H9 (cell line): ENCODE data around the gene GPRASP3. TPM values are rescaled to one million over a fixed set of nuclear protein-coding genes. Genes with fewer than 3 reads are reported as not detected.

Experiments
- DNase-seq: peaks from one replicate; pipeline ENCODE4 v3.0.0-alpha.2; 2017
- H2AFZ ChIP-seq: one replicate; pipeline ENCODE4 v1.6.1; 2013; ENCODE audit warnings: mild to moderate bottlenecking, low read length, control low read depth, moderate library complexity
- H2AK5ac ChIP-seq: 2 replicates; pipeline ENCODE4 v1.6.1; 2013; ENCODE audit warnings: low read length, control low read depth, mixed read lengths; ENCODE audit not compliant: insufficient read length
- H2BK120ac ChIP-seq: one replicate; pipeline ENCODE4 v1.6.1; 2013; ENCODE audit warnings: low read depth, mild to moderate bottlenecking, low read length, control low read depth, inconsistent platforms; ENCODE audit not compliant: poor library complexity, severe bottlenecking
- H2BK12ac ChIP-seq: 2 replicates; pipeline ENCODE4 v1.6.1; 2013; ENCODE audit warnings: low read length, control low read depth, mixed read lengths, low read depth; ENCODE audit not compliant: insufficient read length
- H2BK15ac ChIP-seq: 2 replicates; pipeline ENCODE4 v1.6.1; 2013; ENCODE audit warnings: low read depth, low read length, control low read depth
- H2BK20ac ChIP-seq: one replicate; pipeline ENCODE4 v1.6.1; 2013; ENCODE audit warnings: low read depth, mild to moderate bottlenecking, low read length, control low read depth, inconsistent platforms; ENCODE audit not compliant: poor library complexity, severe bottlenecking
- H2BK5ac ChIP-seq: 2 replicates; pipeline ENCODE4 v1.6.1; 2013; ENCODE audit warnings: low read length, control low read depth, mixed read lengths; ENCODE audit not compliant: insufficient read length
- H3K14ac ChIP-seq: 2 replicates; pipeline ENCODE4 v1.6.1; 2013; ENCODE audit warnings: low read length, control low read depth; ENCODE audit not compliant: insufficient read depth
- H3K18ac ChIP-seq: 2 replicates; pipeline ENCODE4 v1.6.1; 2013; ENCODE audit warnings: low read depth, mild to moderate bottlenecking, mixed read lengths, low read length, control low read depth; ENCODE audit not compliant: insufficient read length
- H3K23ac ChIP-seq: 2 replicates; pipeline ENCODE4 v1.6.1; 2013; ENCODE audit warnings: low read length, control low read depth, mixed read lengths, low read depth; ENCODE audit not compliant: insufficient read length
- H3K23me2 ChIP-seq: 2 replicates; pipeline ENCODE4 v1.6.1; 2013; ENCODE audit warnings: low read depth, mild to moderate bottlenecking, mixed read lengths, low read length, control low read depth; ENCODE audit not compliant: insufficient read length, poor library complexity, severe bottlenecking
- H3K27ac ChIP-seq: 2 replicates; pipeline ENCODE4 v1.5.1; 2013; ENCODE audit warnings: low read length, control low read depth, mixed read lengths, low read depth; ENCODE audit not compliant: insufficient read length
- H3K27me3 ChIP-seq: 2 replicates; pipeline ENCODE4 v1.6.1; 2013; ENCODE audit warnings: low read length, control low read depth, inconsistent platforms; ENCODE audit not compliant: insufficient read depth
- H3K4ac ChIP-seq: 2 replicates; pipeline ENCODE4 v1.6.1; 2013; ENCODE audit warnings: low read depth, mild to moderate bottlenecking, control low read depth, inconsistent platforms, low read length, moderate library complexity
- H3K4me1 ChIP-seq: 2 replicates; pipeline ENCODE4 v1.6.1; 2013; ENCODE audit warnings: low read length, control low read depth, inconsistent platforms; ENCODE audit not compliant: insufficient read depth
- H3K4me2 ChIP-seq: 2 replicates; pipeline ENCODE4 v1.6.1; 2013; ENCODE audit warnings: low read length, control low read depth, mixed read lengths; ENCODE audit not compliant: insufficient read length, insufficient read depth
- H3K56ac ChIP-seq: 2 replicates; pipeline ENCODE4 v1.6.1; 2013; ENCODE audit warnings: low read depth, mild to moderate bottlenecking, mixed read lengths, low read length, control low read depth; ENCODE audit not compliant: insufficient read length
- H3K79me1 ChIP-seq: 2 replicates; pipeline ENCODE4 v1.6.1; 2013; ENCODE audit warnings: low read depth, mild to moderate bottlenecking, moderate library complexity, low read length, control low read depth, inconsistent platforms; ENCODE audit not compliant: insufficient read depth, poor library complexity, severe bottlenecking
- H3K79me2 ChIP-seq: 2 replicates; pipeline ENCODE4 v1.6.1; 2013; ENCODE audit warnings: low read length, control low read depth, inconsistent platforms; ENCODE audit not compliant: insufficient read depth
- H3K9ac ChIP-seq: 2 replicates; pipeline ENCODE4 v1.6.1; 2013; ENCODE audit warnings: low read length, control low read depth, mixed read lengths; ENCODE audit not compliant: insufficient read length; ENCODE audit errors: extremely low read depth
- H3K9me3 ChIP-seq: one replicate; pipeline ENCODE4 v1.6.1; 2013; ENCODE audit warnings: low read depth, low read length, inconsistent platforms; ENCODE audit not compliant: control insufficient read depth
- H3T11ph ChIP-seq: one replicate; pipeline ENCODE4 v1.6.1; 2013; ENCODE audit warnings: mild to moderate bottlenecking, low read length, control low read depth, inconsistent platforms
- H4K20me1 ChIP-seq: one replicate; pipeline ENCODE4 v1.6.1; 2013; ENCODE audit not compliant: control insufficient read depth, insufficient read length, insufficient read depth
- H4K5ac ChIP-seq: 2 replicates; pipeline ENCODE4 v1.6.1; 2013; ENCODE audit warnings: low read depth, mild to moderate bottlenecking, mixed read lengths, low read length, control low read depth; ENCODE audit not compliant: insufficient read length
- H4K8ac ChIP-seq: replicated peaks from 2 replicates; pipeline ENCODE4 v1.6.1; 2013; ENCODE audit warnings: low read length, control low read depth, mixed read lengths, low read depth; ENCODE audit not compliant: insufficient read length
- H4K91ac ChIP-seq: 2 replicates; pipeline ENCODE4 v1.6.1; 2013; ENCODE audit warnings: low read depth, mild to moderate bottlenecking, moderate library complexity, mixed read lengths, low read length, control low read depth; ENCODE audit not compliant: insufficient read length
- H3K27ac Mint-ChIP-seq, 3 experiments: 2 replicates in 2 of 3; 3 replicates in 1 of 3; pipeline ENCODE4 v1.8.0; 2020 to 2021; ENCODE audit warnings: mixed read lengths in 3 of 3, mild to moderate bottlenecking in 1 of 3, moderate library complexity in 1 of 3
- H3K27me3 Mint-ChIP-seq: 2 replicates; pipeline ENCODE4 v1.8.0; 2021; ENCODE audit warnings: low read depth, mild to moderate bottlenecking, moderate library complexity, mixed read lengths
- H3K36me3 Mint-ChIP-seq, 3 experiments: 2 replicates in 2 of 3; 3 replicates in 1 of 3; pipeline ENCODE4 v1.8.0; 2020 to 2021; ENCODE audit warnings: low read depth in 3 of 3, mixed read lengths in 3 of 3; ENCODE audit not compliant: insufficient read depth in 1 of 3
- H3K4me1 Mint-ChIP-seq, 2 experiments: 2 replicates each; pipeline ENCODE4 v1.8.0; 2020; ENCODE audit warnings: mixed read lengths in 2 of 2
- H3K4me3 Mint-ChIP-seq, 2 experiments: 2 replicates in 1 of 2; 3 replicates in 1 of 2; pipeline ENCODE4 v1.8.0; 2020 to 2021; ENCODE audit warnings: mild to moderate bottlenecking in 2 of 2, mixed read lengths in 2 of 2, moderate library complexity in 1 of 2
- H3K9me3 Mint-ChIP-seq, 2 experiments: 2 replicates in 1 of 2; 3 replicates in 1 of 2; pipeline ENCODE4 v1.8.0; 2020; ENCODE audit warnings: mild to moderate bottlenecking in 2 of 2, mixed read lengths in 2 of 2, moderate library complexity in 1 of 2
- WGBS: extraction: QIAGEN DNeasy Blood & Tissue Kit; methylation state at CpG from one replicate; pipeline ENCODE4 v1.1.7; 2013; ENCODE audit warnings: missing lambda C conversion rate, low lambda C conversion rate, mixed read lengths; ENCODE audit not compliant: insufficient read length; ENCODE audit errors: extremely low coverage; 5-methylcytosine and 5-hydroxymethylcytosine counted together
- total RNA-seq: library from RNA; stranded (reverse); gene quantifications from 2 replicates; pipeline ENCODE4 v1.2.1, GENCODE V29; 2021
- TF ChIP-seq, protein P1 (sequence below): fragments of 200-600 bp; sonication (generic); conservative IDR thresholded peaks from 3 replicates; pipeline ENCODE4 v1.8.0; 2021; ENCODE audit warnings: antibody characterized with exemption, mild to moderate bottlenecking

Gene GPRASP3
- total RNA-seq, 1 experiment from 2014 or later: 4.8 TPM

DNA sequence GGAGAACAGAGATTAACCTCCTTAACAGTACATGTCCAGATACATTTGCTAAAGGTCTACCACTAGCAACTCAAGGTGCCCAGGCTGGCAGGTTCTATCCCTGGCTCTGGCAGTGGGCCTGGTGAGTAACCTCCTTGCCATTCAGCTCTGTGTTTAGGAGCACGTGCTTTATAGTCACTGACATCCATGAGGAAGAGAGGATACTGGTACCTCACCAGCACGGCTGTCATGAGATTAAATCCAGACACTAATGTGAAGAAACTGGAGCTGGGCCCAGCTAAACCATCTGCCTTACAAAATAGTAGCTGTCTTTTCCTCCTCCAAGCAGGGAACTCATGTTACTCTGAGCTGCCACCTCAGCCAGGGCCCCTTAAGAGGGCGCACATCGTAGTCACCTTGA lies 45.3 kb downstream of the GPRASP3 start:
- no peak for DNase-seq
- H3K4me1 Mint-ChIP-seq: peaks cover 4 to 5% of the 10 kb centered on the region in 2 experiments; a peak in 3 of 4 replicates
- Histone ChIP-seq H3T11ph (no peak overlapping the region), H3K14ac (no peak overlapping the region), H3K23ac (no peak overlapping the region), H3K4ac (no peak overlapping the region), H2AK5ac (no peak overlapping the region), H3K4me1 (no peaks in the 10 kb centered on the region), H3K79me2 (no peaks in the 10 kb centered on the region; the same call in 1 of the 2 replicates), H3K56ac (no peak overlapping the region), H2BK20ac (no peak overlapping the region), H3K4me2 (no peak overlapping the region), H2BK5ac (no peak overlapping the region), H3K9ac (no peak overlapping the region), H3K9me3 (peaks cover 49% of the 10 kb centered on the region), H3K18ac (no peak overlapping the region), H2BK12ac (no peak overlapping the region), H4K5ac (no peak overlapping the region), H3K79me1 (no peaks in the 10 kb centered on the region), H4K91ac (peak overlapping the region; percentile 29), H2BK120ac (no peak overlapping the region), H4K20me1 (no peaks in the 10 kb centered on the region), H3K27me3 (no peaks in the 10 kb centered on the region), H3K27ac (no peak overlapping the region), H2AFZ (no peak overlapping the region), H3K23me2 (no peaks in the 10 kb centered on the region), H2BK15ac (no peak overlapping the region), H4K8ac (no peak overlapping the region)
- TF ChIP-seq, protein P1, sequence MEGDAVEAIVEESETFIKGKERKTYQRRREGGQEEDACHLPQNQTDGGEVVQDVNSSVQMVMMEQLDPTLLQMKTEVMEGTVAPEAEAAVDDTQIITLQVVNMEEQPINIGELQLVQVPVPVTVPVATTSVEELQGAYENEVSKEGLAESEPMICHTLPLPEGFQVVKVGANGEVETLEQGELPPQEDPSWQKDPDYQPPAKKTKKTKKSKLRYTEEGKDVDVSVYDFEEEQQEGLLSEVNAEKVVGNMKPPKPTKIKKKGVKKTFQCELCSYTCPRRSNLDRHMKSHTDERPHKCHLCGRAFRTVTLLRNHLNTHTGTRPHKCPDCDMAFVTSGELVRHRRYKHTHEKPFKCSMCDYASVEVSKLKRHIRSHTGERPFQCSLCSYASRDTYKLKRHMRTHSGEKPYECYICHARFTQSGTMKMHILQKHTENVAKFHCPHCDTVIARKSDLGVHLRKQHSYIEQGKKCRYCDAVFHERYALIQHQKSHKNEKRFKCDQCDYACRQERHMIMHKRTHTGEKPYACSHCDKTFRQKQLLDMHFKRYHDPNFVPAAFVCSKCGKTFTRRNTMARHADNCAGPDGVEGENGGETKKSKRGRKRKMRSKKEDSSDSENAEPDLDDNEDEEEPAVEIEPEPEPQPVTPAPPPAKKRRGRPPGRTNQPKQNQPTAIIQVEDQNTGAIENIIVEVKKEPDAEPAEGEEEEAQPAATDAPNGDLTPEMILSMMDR: no peak
- H3K27me3 Mint-ChIP-seq: no peaks in the 10 kb centered on the region; the same call in none of the 2 replicates
- peaks cover 57 to 59% of the 10 kb centered on the region in 2 experiments for H3K9me3 Mint-ChIP-seq
- peaks cover 0 to 13% (median under 1%) of the 10 kb centered on the region in 3 experiments; a peak in 2 of 7 replicates for H3K36me3 Mint-ChIP-seq
- no CpG with 5 or more reads among the region's 4 CpGs for WGBS
- H3K27ac Mint-ChIP-seq: no peak overlapping the region
- H3K4me3 Mint-ChIP-seq: no peak overlapping the region
